GM19240 (cell line): ENCODE data around the gene CDCP2.
A peak's percentile ranks its signal among the peaks of the same experiment; 100 is the strongest.

Experiments
- DNase-seq: peaks from one replicate; pipeline ENCODE4 v3.0.0; 2011; ENCODE audit warnings: low spot score; ENCODE audit not compliant: insufficient read length

CDCP2 gene

DNA sequence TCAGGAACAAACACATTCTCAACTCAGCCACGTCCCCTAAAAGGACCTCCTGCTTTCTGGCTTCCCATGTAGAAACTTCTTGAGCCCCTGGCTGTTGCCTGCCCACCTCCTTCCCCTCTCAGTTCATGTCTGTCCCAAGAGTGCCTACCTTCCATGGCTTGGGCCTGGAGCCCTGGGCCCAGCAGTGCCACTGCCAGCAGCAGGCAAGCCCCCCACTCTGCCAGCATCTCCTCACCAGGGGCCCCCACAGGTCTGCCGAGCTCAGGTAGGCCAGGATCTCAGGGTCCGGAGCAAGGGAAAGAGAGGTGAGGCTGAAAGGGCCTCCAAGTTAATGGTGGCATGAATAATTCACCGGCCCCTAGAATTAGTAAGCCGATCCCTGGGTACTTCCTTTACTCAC is at the start of gene CDCP2:
Gene CDCP2, minus strand, starts transcription at position 305 of the 400 bp plus-strand sequence. Its CDS starts 78 bp downstream, at position 227.
- DNase-seq = no peak

DNA sequence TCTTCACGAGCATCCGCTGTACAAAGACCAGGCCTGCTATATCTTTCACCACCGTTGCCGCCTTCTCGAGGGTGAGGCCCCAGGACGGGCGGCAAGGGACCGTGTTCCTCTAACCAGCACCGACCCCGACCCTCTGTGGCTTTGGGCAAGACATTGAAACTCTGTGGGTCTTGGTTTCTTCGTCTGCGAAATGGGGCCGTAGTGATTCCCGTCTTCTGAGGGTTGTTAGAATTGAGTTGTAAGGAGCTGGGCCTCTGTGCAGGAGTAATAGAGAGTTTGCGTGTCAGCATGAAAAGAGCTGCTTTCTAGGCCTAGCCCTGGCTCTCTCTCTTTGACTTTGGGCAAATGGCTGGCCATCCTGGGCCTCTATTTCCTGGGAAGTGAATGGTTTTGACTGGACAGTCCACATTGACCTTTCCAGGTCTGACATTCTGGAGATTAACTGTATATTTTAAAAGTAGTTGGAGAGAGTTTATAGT is 47.8 kb upstream of the CDCP2 start:
- no peak for DNase-seq

DNA sequence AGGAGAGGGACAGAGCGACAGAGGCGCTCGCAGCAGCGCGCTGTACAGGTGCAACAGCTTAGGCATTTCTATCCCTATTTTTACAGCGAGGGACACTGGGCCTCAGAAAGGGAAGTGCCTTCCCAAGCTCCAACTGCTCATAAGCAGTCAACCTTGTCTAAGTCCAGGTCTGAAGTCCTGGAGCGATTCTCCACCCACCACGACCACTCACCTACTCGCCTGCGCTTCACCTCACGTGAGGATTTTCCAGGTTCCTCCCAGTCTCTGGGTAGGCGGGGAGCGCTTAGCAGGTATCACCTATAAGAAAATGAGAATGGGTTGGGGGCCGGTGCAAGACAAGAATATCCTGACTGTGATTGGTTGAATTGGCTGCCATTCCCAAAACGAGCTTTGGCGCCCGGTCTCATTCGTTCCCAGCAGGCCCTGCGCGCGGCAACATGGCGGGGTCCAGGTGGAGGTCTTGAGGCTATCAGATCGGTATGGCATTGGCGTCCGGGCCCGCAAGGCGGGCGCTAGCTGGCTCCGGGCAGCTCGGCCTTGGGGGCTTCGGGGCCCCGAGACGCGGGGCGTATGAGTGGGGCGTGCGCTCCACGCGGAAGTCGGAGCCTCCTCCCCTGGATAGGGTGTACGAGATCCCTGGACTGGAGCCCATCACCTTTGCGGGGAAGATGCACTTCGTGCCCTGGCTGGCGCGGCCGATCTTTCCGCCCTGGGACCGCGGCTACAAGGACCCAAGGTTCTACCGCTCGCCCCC is 47.1 kb upstream of the CDCP2 start, which contains the start of the genes CYB5RL and MRPL37:
Gene CYB5RL, minus strand, starts transcription at position 266 of the 754 bp plus-strand sequence. CDS start 4,414 bp downstream, outside the sequence.
Gene MRPL37, plus strand, starts transcription at position 403 of the 754 bp plus-strand sequence. Its CDS starts 77 bp downstream, at position 480.
- DNase-seq = peak; percentile 97

DNA sequence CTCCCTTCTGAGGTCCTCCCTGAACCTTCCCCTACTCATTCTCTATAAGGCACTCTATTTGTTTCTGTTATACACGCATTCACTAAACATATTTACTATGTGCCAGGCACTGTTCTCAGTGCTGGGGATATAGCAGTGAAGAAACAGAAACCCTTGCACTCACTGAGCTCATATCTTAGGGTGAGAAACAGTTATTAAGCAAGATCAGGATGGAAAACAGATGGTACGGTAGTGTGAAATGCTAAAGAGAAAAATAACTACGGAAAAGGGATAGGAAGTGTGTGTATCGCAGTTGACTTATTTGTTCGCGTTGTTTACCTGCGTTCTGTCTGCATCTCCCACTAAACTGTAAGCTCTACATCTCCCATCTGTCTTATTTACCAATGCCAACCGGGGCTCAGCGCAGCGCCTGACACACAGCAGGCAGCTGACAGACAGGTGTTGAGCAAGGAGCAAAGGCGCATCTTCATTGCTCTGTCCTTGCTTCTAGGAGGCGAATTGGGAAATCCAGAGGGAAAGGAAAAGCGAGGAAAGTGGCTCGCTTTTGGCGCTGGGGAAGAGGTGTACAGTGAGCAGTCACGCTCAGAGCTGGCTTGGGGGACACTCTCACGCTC is 46.5 kb upstream of the CDCP2 start:
- no peak for DNase-seq

DNA sequence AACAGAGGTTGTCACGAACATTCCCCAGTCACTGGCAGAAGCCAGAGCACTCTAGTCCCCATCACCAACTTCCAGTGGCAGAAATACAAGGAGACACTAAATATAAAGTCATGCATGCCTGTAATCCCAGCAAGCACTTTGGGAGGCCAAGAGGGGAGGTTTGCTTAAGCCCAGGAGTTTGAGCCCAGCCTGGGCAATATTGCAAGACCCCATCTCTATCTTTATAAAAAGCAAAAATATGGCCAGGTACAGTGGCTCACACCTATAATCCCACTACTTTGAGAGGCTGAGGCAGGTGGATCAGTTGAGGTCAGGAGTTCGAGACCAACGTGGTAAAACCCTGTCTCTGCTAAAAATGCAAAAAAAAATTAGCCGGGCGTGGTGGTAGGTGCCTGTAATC is 40.7 kb upstream of the CDCP2 start:
- DNase-seq = no peak

DNA sequence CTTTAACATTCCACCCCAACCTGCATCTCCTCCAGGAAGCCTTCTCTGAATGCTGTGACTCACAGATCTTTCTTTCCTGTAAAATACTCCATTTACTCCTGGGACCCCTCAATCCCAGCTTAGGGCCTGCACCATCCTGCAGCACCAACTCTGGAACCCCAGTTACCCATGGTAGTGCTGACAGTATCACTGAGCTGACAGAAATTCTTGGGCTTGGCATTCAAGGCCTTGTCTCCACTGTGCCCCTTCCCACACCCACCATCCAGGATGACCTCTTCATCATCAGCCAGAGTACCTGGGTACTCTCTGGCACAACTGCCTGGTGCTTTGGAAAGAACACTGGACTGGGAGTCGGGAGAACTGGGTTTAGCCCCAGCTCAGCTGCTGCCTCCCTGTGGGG is 38.7 kb upstream of the CDCP2 start:
- DNase-seq = no peak

DNA sequence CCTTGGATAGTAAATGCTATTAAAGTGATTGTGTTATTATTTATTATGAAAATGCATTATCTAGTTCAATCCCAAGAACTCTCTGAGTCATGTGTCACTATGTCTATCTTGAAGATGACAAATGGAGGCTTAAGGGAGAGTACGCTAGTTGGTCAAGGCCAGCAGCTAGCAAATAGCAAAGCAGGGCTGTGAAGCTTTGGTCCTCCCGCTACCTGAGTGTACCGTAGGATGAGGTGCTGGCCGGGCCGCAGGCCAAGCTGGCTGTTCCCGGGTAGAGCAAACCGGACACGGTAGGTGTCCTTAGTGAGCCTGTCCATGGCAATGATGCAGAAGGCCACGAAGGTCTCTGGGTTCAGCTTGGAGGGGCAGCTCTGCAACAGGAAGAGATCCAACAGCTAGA is 37.7 kb upstream of the CDCP2 start:
- no peak for DNase-seq

DNA sequence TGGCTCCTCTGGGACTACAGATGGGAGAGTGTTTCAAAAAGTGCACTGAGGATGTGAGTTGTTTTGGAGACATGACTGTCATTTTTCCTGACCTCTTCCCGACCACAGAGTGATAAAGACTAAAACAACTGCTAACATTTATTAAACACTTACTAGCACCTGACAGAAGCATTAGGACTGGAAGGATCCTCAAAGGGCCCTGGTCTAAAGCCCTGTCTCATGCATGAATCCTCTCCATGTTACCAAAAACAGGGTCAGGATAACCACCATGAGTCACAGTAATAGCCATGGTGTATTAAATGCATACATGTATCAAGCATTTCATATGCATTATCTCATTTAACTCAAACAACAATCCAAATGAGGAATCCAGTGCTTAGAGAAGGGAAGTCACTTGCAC is 35.5 kb upstream of the CDCP2 start:
- no peak for DNase-seq

DNA sequence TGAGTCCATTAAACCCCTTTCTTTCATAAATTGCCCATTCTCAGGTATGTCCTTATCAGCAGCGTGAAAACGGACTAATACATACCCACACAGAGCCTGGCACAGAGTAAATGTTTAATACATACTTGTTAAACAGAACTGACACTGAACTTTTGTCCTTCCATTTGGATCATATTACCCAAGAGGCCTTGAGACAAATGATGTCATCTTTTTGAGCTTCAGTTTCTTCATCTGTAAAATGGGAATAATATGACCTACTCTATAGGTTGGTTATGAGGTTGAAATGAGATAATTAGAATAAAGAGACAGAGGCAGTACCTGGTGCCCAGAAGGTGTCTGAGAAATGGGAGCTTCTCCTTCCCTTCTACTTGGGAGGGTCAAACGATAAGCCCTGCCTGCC is 33.3 kb upstream of the CDCP2 start:
- no peak for DNase-seq

DNA sequence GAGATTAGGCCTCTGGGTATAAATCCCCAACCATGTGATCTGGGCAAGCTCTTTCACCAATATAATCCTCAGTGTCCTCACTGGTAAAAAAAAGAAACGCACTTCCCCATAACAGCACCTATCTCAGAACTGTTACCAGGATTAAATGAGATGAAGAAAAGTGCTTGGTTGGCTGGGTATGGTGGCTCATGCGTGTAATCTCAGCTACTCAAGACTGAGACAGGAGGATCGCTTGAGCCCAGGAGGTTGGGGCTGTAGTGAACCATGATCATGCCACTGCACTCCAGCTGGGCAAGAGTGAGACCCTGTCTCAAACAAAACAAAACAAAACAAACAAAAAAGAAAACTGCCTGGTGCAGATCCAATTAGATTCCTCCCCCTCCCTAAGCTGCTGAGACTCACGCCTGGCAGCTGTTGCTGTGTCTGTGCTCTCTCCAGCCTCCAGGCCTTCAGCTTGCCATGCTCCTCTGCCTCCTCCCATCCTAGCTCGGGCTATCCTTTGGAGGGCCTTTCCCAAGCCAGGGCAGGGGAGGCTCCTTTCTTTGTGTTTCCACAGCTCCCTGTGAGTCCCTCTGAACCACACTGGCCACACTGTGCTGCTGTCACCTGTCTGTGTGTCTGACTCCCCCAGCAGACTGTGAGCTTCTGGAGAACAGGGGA is 28.0 kb upstream of the CDCP2 start:
- no peak for DNase-seq

DNA sequence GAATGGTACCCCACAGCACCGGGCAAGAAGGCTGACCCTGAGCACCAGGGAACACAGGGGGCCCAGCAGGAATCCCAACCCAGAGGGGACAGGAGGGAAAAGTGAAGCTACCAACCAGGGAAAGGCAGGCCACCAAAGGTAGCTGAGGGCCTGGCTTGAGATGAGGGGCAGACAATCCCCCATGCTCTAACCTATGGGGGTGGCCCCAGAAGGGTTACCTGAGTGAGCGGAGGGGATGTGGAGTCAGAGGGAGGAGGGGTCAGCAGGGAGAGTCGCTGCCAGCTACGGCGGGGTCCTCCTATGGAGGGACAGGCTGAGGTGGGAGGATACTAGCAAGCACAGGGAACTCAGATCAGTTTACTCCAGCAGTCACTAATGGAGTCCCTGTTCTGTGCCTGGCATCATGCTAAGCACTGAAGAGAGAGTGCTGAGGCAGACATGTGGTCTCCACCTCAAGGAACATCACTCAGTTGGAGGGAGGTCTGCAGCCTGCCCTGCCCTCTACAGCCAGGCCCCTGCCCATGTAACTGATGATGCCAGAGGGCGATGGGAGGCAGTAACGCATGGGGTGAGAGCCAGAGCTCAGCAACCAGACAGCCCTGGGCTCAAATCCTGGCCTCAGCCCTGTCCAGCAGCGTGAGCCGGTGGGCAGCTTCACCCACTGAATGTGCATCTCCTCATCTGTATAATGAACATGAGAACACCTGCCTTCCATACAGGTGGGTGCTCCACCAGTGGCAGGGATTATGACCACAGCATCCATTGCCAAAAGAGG is 25.7 kb upstream of the CDCP2 start:
- DNase-seq = no peak

DNA sequence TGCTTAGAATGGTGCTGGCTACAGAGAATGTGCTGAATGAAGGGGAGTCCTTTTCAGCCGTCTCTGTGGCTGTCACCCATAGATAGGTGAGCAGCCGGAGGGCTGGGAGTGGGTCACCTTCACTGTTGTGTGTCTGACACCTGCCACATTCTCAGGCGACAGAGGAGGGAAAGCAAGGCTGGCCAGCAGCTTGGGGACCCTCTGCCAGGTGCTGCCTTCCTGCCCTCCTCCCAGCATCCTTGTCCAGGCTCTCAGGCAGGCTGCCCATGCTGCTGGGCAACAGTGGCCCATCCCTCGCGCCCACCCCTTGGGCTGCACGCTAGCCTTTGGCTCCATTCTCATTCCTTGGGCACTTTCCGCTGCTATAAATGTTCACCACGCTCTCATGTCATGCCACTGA is 24.9 kb upstream of the CDCP2 start:
- no peak for DNase-seq

DNA sequence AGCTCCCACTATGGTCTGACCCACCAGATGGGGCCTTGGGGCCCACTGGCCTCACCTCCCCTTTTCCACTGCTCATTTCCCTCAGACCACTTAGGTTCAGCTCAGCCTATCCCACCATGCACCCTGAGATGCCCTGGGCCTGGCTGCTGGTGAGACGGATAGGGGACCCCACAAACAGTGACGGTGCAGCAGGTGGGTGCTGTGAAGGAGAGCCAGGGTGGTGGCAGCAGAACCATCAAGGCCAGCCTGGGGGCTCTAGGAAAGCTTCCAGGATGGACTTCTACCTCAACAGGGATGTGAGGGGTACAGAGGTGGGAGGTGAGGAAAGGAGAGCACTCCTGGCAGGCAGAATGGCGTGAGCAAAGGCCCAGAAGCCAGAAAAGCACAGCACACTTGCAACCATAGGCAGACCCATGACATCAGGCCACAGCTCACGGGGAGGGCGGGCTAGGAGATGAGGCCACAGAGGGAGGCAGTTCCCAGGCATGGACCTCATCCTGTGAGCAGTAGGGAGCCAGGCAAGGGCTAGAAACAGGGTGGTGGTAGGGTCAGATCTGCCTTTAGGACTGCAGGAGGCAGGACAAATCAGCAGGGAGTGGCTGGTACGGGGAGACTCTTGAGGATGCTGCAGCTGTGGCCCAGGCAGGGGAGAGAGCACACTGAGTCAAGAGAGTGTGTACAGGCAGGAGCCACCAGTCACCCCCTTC is 24.0 kb upstream of the CDCP2 start:
- no peak for DNase-seq

DNA sequence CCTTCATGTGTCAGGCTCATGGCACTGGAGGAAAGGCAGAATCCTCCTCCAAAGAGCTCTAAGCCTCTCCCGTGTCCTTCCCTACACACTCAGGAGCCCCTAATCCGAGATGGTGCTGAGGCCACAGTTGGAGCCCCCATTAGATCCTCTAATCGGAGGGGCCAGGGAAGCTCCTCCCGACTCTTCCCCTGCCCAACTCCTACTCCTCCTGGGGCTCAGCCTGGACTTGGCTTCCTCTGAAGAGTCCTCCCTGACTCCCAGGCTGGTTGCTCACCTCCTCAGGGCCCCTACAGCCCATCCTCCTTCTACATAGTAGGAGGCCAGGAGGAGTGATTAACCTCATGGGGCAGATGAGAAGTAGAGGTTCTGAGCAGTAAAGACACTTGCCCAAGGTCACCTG is 21.3 kb upstream of the CDCP2 start:
- no peak for DNase-seq

DNA sequence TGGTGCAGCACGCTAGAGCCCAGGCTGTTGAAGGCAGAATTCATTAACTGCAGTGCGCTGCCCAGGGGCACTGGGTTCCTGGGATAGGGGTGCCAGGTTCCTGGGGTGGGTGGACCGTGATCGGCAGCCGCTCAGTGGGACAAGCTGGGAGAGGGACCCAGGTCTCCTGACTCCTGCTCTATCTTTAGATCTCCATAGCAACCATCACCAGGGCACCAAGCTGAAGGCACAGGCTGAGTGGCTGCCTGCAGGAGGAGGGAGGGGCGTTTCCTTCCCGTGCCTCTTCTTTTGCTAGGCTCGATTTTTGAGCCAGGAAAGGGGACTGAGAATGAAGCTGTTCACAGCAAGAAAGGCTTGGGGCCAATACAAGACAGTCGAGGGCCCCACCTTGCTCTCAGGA is 20.9 kb upstream of the CDCP2 start:
- DNase-seq = no peak

DNA sequence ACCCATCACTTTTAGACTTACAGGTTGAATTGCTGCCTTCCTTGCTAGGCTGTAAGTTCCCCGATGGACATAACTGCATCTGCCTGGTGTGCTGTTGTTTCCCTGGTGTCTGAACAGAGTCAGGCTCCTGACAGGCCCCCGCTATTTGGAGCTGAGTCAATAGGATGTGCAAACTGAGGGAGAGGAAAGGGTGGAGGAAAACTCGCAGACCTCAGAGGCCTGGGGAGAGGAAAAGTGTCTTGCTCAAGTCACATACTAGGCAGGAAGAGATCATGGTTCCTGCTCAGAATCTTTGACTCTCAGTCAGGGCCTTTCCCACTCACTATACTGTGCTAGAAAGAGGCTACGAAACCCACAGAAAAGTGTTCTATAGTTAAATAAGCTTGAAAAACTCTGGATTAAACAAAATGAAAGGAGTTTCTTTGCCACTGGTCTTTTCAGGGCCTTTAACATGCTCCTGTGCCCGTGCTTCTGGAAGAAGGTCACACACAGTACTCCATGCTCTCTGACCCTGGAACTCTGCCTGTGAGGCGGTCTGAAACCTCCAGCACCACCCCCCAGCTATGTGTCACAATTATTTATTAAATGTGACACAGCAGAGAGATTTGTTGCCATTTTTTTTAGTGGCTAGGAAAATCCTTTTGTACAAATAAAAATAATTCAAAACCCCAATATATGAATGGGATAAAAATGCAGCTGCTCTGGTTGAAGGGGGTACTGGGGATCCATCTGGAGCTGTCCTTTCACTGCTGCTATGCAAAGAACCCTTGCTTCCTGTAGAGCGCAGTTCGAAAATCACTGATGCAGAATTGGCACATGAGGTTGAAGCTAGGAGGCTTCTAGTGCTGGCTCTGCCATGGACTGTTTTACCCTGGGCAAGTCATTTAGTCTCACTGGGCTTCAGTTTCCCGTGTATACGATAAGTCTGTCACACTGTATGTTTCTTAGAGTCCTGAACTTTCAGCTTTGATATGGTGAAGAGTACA is 20.1 kb upstream of the CDCP2 start:
- DNase-seq = no peak

DNA sequence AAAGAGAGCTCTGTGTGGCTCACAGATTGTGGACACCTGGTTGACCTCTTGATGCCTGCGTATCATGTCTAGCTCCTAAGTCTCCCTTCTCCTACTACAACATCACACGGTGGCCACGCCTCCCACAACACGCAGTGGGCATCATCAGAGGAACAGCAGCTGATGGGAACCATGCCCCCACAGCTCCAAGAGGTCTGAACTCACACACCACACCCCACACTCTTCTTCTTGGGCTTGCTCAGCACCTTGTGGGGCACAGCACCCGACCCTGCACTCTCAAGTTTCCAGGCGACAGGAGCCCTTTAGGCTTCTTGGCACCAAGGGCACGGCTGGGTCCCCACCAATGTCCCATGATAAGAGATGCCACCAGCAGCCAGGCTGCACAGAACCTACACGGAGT is 18.8 kb upstream of the CDCP2 start:
- no peak for DNase-seq

DNA sequence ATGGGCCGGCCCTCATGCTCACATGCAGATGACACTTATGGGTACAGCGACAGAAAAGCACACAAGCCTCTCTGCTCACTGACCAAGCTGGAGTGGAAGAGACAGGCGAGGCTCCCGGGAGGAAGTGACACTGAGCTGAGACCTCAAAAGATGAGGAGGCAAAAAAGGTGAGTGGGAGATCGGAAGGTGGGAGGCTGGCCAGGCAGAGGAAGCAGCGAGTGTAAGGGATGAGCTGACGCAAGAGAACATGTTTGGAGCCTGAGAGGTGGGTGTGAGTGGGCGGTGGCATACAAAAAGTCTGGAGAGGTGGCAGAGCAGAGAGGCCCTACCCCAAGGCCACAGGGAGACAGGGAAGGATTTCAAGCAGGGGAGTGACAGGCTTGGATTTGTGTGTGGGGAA is 18.2 kb upstream of the CDCP2 start:
- no peak for DNase-seq

DNA sequence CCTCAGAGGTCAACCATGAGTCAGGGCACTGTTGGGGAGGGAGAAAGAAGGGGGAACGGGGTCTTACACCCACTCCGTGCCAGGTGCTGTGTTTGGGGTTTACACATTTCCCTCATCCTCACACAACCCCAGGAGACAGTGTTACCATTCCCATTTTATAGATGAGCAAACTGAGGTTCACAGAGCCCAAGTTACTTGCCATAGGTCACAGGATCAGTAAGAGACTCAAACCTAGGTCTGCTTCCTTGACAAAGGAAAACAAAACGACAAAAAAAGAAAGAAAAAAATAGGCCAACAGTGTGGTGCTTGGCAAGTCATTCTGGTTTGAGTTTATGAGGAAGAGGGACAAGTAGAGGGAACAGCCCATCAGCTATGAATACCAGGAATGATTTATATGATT is 16.3 kb upstream of the CDCP2 start:
- DNase-seq = no peak
